GM18502 (cell line): Measurements from ENCODE around the gene OSBPL1A.

Experiments used
- ATAC-seq: cut with Tn5 transposase; IDR thresholded peaks from one replicate; pipeline ENCODE4 v1.9.1; 2021; ENCODE audit warnings: mild to moderate bottlenecking; ENCODE audit not compliant: unreplicated experiment, poor library complexity

OSBPL1A gene

DNA sequence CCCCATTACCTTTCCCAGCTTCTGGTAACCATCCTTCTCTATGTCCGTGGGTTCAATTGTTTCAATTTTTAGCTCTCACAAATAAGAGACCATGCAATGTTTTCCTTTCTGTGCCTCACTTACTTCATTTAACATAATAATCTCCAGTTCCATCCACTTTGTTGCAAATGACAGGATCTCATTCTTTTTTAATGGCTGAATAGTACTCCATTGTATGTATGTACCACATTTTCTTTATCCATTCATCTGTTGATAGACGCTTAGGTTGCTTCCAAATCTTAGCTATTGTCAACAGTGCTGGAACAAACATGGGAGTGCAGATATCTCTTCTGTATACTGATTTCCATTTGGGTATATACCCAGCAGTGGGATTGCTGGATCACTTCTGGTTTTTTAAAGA is 256.9 kb downstream of the OSBPL1A start:
- no peak for ATAC-seq

DNA sequence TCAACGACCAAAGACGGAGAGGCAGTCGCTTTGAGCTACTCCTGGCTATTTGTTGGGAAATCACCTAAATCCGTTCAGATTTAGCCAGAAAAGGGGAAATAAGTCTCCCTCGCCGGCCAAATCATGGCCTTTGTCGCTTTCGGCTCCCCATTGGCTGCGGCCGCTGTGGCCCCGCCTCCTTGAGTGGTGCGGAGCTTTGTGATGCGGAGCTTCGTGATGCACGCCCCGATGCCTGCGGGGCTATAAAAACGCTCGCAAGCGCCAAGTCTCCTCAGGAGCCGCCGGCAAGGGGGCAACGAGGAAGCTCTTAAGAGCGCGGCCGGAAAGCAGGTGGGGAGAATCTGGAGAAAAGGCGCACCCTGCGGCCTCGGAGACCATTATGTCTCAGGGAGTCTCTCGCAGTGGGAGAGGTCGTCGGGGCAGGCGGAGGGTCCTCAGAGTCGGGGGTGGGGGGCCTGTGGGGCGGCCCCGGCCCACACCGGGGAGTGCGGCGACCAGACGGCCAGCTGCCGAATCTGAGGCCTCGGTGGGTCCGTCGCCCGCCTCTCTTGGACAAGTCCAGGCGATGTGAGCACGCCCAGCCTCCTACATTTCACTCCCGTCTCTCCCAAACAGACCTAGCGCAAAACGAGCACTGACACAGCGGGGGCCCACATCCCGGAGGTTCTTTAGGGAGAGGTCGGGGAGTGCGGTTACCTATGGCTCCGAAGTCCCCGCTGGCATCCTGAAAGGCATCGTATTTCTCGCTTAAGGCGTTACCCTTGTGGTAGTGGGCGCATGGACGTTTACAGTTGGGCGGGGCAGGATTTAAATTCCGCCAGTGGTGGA is 258.6 kb downstream of the OSBPL1A start, which contains the start of gene CABYR:
Gene CABYR, plus strand, starts transcription at position 274 of the 828 bp plus-strand sequence. CDS start 4,053 bp downstream, outside the sequence.
- ATAC-seq: peak; percentile 96

GRCh38 chr18:24138409-24138788 is 259.2 kb downstream of the OSBPL1A start:
- ATAC-seq: peak; percentile 18

GRCh38 chr18:24136967-24137373 is 260.7 kb downstream of the OSBPL1A start:
- ATAC-seq: no peak

- no peak for ATAC-seq
Observed at GRCh38 chr18:24130494-24130893, 267.1 kb downstream of the OSBPL1A start.

DNA sequence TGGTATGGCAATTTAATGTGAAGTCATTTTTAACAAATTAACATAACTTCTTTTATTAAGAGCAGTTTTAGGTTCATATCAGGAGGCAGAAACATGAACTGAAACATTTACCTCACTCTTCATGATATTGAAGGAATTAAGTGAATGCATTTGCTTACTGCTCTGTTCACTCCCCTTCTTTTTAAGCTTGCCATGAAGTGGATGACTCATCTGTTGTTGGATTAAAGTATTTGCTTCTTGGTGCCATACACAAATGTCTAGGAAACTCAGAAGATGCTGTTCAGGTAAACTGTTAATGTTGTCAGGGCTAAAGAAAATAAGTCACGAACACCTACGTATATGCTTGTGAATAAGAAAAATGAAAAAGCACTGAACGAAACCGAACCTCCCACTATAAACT is 268.9 kb downstream of the OSBPL1A start:
- ATAC-seq: no peak

- ATAC-seq: no peak
Observed at GRCh38 chr18:24127735-24128134, 269.9 kb downstream of the OSBPL1A start.

GRCh38 chr18:24126155-24126961 is 271.3 kb downstream of the OSBPL1A start:
- no peak for ATAC-seq

- no peak for ATAC-seq
Observed at GRCh38 chr18:24121625-24122024, 276.0 kb downstream of the OSBPL1A start.

GRCh38 chr18:24120676-24121075 is 276.9 kb downstream of the OSBPL1A start:
- ATAC-seq: no peak

- ATAC-seq: peak; percentile 85
Observed at GRCh38 chr18:24118750-24119577, 278.7 kb downstream of the OSBPL1A start.

DNA sequence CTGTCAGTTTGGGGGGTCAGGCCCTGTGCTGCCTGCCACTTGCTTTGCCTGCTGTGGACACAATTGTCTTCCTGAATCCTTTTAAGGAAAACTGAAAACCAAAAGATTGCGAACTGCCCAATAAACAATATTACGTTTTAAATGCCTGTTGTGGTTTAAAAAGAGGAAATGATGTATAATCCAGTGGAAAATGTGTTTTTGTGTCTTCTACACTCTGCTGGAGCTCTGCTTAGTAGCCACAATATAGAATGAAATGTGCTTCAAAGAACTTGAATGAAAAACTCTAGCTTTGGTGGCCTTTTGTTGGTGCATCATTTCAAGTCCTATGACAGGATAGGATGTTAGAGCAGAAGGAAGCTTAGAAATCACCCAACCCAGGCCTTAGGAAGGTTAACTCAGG is 282.0 kb downstream of the OSBPL1A start:
- ATAC-seq: no peak

DNA sequence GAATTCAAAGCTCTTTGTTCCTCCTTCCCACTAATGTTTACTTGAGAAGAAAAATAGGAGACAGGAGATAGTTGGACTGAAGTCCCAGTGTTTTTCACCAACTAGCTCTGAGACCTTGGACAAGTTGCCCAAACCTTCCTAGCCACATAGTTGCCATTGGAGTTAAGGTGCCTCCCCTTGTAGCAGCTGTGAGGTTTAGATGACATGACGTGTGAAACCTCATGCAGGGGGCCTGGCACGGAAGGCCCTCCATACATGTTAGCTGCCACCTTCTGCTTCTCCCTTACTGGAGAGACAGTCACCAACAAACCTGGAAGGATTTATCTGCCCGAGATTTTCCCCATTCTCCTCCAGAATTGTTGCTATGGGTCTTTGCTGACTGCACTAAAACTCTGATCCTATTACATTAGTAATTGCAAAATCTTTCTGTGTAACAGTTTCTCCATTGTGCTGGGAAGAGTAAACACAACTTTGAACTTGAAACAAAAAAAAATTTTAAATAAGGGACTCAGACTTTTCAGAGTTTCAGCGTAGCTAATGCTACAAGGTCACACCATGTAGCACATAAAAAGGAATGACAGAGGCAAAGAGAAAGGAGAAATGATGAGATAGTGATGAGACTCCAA is 282.6 kb downstream of the OSBPL1A start:
- ATAC-seq: no peak

DNA sequence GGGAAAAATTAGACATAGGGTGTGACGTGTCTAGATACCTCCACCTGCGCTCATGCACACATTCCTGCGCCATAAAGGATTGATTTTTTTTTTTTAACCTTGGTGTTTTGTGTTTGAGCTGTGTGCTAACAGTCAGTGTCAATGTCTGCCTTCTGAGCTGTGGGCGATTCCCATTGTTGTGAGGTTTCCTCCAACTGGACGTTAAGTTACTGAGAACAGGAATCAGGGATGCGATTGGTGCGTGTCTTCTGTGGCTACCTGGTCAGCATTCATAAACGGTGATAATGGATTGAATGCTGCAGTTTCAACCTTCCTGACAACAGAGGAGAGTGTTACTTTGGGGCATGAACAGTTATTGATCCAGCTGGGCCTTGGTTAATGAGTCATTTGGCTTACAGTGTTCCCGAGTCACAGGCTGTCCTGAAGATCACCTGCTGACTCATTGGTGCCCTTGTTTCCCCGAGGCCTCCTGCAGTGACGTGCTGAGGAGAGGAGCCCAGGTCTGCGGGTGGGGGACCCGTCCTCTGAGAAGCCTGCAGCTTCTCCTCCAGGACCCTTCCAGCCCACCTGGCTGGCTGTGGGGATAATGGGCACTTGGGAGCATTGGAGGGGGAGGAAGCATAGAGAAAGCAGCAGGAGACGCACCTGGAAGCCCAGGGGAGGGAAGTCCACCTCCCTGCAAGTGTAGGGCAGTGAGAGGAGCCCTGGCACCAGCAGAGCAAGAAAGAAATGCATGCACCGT is 284.6 kb downstream of the OSBPL1A start:
- no peak for ATAC-seq

DNA sequence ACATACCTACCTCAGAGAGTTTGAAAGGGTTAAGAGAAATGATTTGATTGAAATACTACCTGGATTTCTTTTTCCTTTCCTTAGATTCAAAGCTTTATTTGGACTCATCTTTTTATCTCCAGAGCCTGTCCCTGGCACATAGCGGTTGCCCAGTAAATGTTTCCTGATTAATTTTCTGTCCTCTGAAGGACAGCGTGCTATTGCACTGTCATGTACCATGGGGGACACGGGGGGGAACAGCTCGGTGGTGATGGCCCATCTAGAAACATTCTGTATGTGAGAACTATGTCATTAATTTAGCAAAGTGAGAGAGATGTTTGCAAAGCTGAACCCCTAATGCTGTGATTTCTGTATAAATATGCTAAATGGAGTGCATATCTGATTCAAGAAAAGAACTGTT is 285.2 kb downstream of the OSBPL1A start:
- ATAC-seq: no peak
